ENCODE results near the gene PLIN5.

PLIN5 gene

GRCh38 chr19:4553775-4554174 is 18.8 kb upstream of the PLIN5 start:
- no peak for TF ChIP-seq EZH2phosphoT487 (IDR thresholded peaks at IDR 0.05; ENCODE audit: low read length)
- no peaks in the 10 kb centered on the region for H3K9me2 ChIP-seq (replicated peaks; ENCODE audit: insufficient read depth, low read length)
- no peak overlapping the region for H3K4me3 ChIP-seq (ENCODE audit: low read length)
- no peaks in the 10 kb centered on the region for H3K9me3 ChIP-seq (replicated peaks; ENCODE audit: insufficient read depth, low read length)
- H3K4me1 ChIP-seq (ENCODE audit: low read length): no peaks in the 10 kb centered on the region
- H3K9ac ChIP-seq (ENCODE audit: low read length): no peak overlapping the region
- peaks cover 54% of the 10 kb centered on the region for H3K27me3 ChIP-seq (replicated peaks; ENCODE audit: insufficient read depth, low read length)
- no peak overlapping the region for H3K4me2 ChIP-seq (ENCODE audit: low read depth, low read length)
- no peak for DNase-seq
- no peaks in the 10 kb centered on the region for H3K36me3 ChIP-seq (replicated peaks; ENCODE audit: insufficient read depth, low read length)
- H2AFZ ChIP-seq (ENCODE audit: low read length): no peak overlapping the region
- no peaks in the 10 kb centered on the region for H3F3A ChIP-seq (ENCODE audit: insufficient read depth, low read length)
- no peaks in the 10 kb centered on the region for H3K79me2 ChIP-seq (ENCODE audit: low read length)
- H4K20me1 ChIP-seq (ENCODE audit: insufficient read depth, low read length): no peaks in the 10 kb centered on the region
- H3K27ac ChIP-seq (ENCODE audit: low read length): no peak overlapping the region

GRCh38 chr19:4553092-4553695 is 18.2 kb upstream of the PLIN5 start:
- Histone ChIP-seq H3K4me1 (ENCODE audit: low read length) (no peaks in the 10 kb centered on the region), H3K79me2 (ENCODE audit: low read length) (no peaks in the 10 kb centered on the region), H3K9me3 (replicated peaks; ENCODE audit: insufficient read depth, low read length) (no peaks in the 10 kb centered on the region), H2AFZ (ENCODE audit: low read length) (no peak overlapping the region), H3K9me2 (replicated peaks; ENCODE audit: insufficient read depth, low read length) (no peaks in the 10 kb centered on the region), H3K36me3 (replicated peaks; ENCODE audit: insufficient read depth, low read length) (no peaks in the 10 kb centered on the region), H3K27ac (ENCODE audit: low read length) (no peak overlapping the region), H3F3A (ENCODE audit: insufficient read depth, low read length) (no peaks in the 10 kb centered on the region), H4K20me1 (ENCODE audit: insufficient read depth, low read length) (no peaks in the 10 kb centered on the region), H3K27me3 (replicated peaks; ENCODE audit: insufficient read depth, low read length) (peaks cover 58% of the 10 kb centered on the region), H3K4me2 (ENCODE audit: low read depth, low read length) (no peak overlapping the region), H3K9ac (ENCODE audit: low read length) (no peak overlapping the region), H3K4me3 (ENCODE audit: low read length) (no peak overlapping the region)
- DNase-seq: no peak
- TF ChIP-seq EZH2phosphoT487 (IDR thresholded peaks at IDR 0.05; ENCODE audit: low read length) (no peak), EZH2 (optimal IDR thresholded peaks at IDR 0.05; ENCODE audit: low read depth, low read length) (no peak)
- TF ChIP-seq, protein P1, sequence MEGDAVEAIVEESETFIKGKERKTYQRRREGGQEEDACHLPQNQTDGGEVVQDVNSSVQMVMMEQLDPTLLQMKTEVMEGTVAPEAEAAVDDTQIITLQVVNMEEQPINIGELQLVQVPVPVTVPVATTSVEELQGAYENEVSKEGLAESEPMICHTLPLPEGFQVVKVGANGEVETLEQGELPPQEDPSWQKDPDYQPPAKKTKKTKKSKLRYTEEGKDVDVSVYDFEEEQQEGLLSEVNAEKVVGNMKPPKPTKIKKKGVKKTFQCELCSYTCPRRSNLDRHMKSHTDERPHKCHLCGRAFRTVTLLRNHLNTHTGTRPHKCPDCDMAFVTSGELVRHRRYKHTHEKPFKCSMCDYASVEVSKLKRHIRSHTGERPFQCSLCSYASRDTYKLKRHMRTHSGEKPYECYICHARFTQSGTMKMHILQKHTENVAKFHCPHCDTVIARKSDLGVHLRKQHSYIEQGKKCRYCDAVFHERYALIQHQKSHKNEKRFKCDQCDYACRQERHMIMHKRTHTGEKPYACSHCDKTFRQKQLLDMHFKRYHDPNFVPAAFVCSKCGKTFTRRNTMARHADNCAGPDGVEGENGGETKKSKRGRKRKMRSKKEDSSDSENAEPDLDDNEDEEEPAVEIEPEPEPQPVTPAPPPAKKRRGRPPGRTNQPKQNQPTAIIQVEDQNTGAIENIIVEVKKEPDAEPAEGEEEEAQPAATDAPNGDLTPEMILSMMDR (IDR thresholded peaks at IDR 0.05; ENCODE audit: low read length): no peak

DNA sequence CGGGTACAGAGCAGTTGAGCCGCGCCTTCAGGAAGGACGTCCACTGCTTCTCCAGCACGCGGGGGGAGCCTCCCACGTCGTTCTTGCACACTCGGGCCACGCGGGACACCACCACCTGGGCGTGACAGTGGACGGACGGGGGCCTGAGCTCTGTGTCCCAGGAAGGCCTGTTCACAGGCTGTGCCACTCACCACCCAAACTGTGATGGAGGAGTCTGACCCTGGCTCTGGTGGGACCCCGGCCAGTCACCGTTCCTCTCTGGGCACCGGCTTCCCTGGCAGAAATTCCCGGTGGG is 17.4 kb upstream of the PLIN5 start:
- no peaks in the 10 kb centered on the region for H3K79me2 ChIP-seq (ENCODE audit: low read length)
- no peaks in the 10 kb centered on the region for H3K36me3 ChIP-seq (replicated peaks; ENCODE audit: insufficient read depth, low read length)
- H3K27me3 ChIP-seq (replicated peaks; ENCODE audit: insufficient read depth, low read length): peaks cover 66% of the 10 kb centered on the region
- no peaks in the 10 kb centered on the region for H4K20me1 ChIP-seq (ENCODE audit: insufficient read depth, low read length)
- no peaks in the 10 kb centered on the region for H3K4me1 ChIP-seq (ENCODE audit: low read length)
- H3K9me2 ChIP-seq (replicated peaks; ENCODE audit: insufficient read depth, low read length): no peaks in the 10 kb centered on the region
- no peak overlapping the region for H3K27ac ChIP-seq (ENCODE audit: low read length)
- no peak overlapping the region for H3K4me3 ChIP-seq (ENCODE audit: low read length)
- H2AFZ ChIP-seq (ENCODE audit: low read length): no peak overlapping the region
- H3F3A ChIP-seq (ENCODE audit: insufficient read depth, low read length): no peaks in the 10 kb centered on the region
- TF ChIP-seq EZH2phosphoT487 (IDR thresholded peaks at IDR 0.05; ENCODE audit: low read length) (no peak), EZH2 (optimal IDR thresholded peaks at IDR 0.05; ENCODE audit: low read depth, low read length) (no peak)
- no peak overlapping the region for H3K4me2 ChIP-seq (ENCODE audit: low read depth, low read length)
- no peaks in the 10 kb centered on the region for H3K9me3 ChIP-seq (replicated peaks; ENCODE audit: insufficient read depth, low read length)
- H3K9ac ChIP-seq (ENCODE audit: low read length): no peak overlapping the region
- no peak for DNase-seq

DNA sequence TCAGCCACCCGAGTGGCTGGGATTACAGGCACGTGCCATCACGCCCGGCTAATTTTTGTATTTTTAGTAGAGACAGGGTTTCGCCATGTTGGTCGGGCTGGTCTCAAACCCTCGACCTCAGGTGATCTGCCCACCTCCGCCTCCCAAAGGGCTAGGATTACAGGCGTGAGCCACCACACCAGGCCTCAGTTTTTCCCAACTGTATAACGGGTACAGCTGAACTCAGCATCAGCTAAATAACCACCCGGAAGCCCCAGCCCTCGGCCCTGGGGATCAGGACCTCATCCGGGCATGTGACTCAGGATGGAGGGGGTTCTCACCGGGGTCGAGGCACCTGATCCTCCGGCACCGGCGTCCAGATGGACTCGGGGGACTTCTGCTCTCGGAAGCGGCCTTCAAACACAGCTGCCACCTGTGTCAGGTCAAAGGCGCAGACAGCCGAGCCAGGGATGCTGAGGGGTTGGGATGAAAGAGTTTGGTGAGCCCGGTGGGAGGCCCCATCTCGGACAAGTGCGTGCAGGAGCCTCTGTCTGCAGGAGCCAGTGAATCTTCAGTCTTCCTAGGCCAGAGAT is 15.5 kb upstream of the PLIN5 start:
- H3K4me1 ChIP-seq (ENCODE audit: low read length): no peaks in the 10 kb centered on the region
- no peaks in the 10 kb centered on the region for H3K79me2 ChIP-seq (ENCODE audit: low read length)
- no peaks in the 10 kb centered on the region for H3K9me3 ChIP-seq (replicated peaks; ENCODE audit: insufficient read depth, low read length)
- H3F3A ChIP-seq (ENCODE audit: insufficient read depth, low read length): no peaks in the 10 kb centered on the region
- H3K27ac ChIP-seq (ENCODE audit: low read length): no peak overlapping the region
- no peak overlapping the region for H3K4me3 ChIP-seq (ENCODE audit: low read length)
- no peak overlapping the region for H2AFZ ChIP-seq (ENCODE audit: low read length)
- H4K20me1 ChIP-seq (ENCODE audit: insufficient read depth, low read length): no peaks in the 10 kb centered on the region
- no peak overlapping the region for H3K4me2 ChIP-seq (ENCODE audit: low read depth, low read length)
- H3K36me3 ChIP-seq (replicated peaks; ENCODE audit: insufficient read depth, low read length): no peaks in the 10 kb centered on the region
- peaks cover 80% of the 10 kb centered on the region for H3K27me3 ChIP-seq (replicated peaks; ENCODE audit: insufficient read depth, low read length)
- no peak overlapping the region for H3K9ac ChIP-seq (ENCODE audit: low read length)
- H3K9me2 ChIP-seq (replicated peaks; ENCODE audit: insufficient read depth, low read length): no peaks in the 10 kb centered on the region
- TF ChIP-seq, protein P1 (IDR thresholded peaks at IDR 0.05; ENCODE audit: low read length): no peak
- TF ChIP-seq EZH2phosphoT487 (IDR thresholded peaks at IDR 0.05; ENCODE audit: low read length) (no peak), EZH2 (optimal IDR thresholded peaks at IDR 0.05; ENCODE audit: low read depth, low read length) (no peak)
- no peak for DNase-seq
